H9 (cell line): ENCODE data around the gene CDK14. TPM values are rescaled to one million over a fixed set of nuclear protein-coding genes. Genes with fewer than 3 reads are reported as not detected.

Experiments
- DNase-seq: peaks from one replicate; pipeline ENCODE4 v3.0.0-alpha.2; 2017
- H2AFZ ChIP-seq: one replicate; pipeline ENCODE4 v1.6.1; 2013; ENCODE audit warnings: mild to moderate bottlenecking, low read length, control low read depth, moderate library complexity
- H2AK5ac ChIP-seq: 2 replicates; pipeline ENCODE4 v1.6.1; 2013; ENCODE audit warnings: low read length, control low read depth, mixed read lengths; ENCODE audit not compliant: insufficient read length
- H2BK120ac ChIP-seq: one replicate; pipeline ENCODE4 v1.6.1; 2013; ENCODE audit warnings: low read depth, mild to moderate bottlenecking, low read length, control low read depth, inconsistent platforms; ENCODE audit not compliant: poor library complexity, severe bottlenecking
- H2BK12ac ChIP-seq: 2 replicates; pipeline ENCODE4 v1.6.1; 2013; ENCODE audit warnings: low read length, control low read depth, mixed read lengths, low read depth; ENCODE audit not compliant: insufficient read length
- H2BK15ac ChIP-seq: 2 replicates; pipeline ENCODE4 v1.6.1; 2013; ENCODE audit warnings: low read depth, low read length, control low read depth
- H2BK20ac ChIP-seq: one replicate; pipeline ENCODE4 v1.6.1; 2013; ENCODE audit warnings: low read depth, mild to moderate bottlenecking, low read length, control low read depth, inconsistent platforms; ENCODE audit not compliant: poor library complexity, severe bottlenecking
- H2BK5ac ChIP-seq: 2 replicates; pipeline ENCODE4 v1.6.1; 2013; ENCODE audit warnings: low read length, control low read depth, mixed read lengths; ENCODE audit not compliant: insufficient read length
- H3K14ac ChIP-seq: 2 replicates; pipeline ENCODE4 v1.6.1; 2013; ENCODE audit warnings: low read length, control low read depth; ENCODE audit not compliant: insufficient read depth
- H3K18ac ChIP-seq: 2 replicates; pipeline ENCODE4 v1.6.1; 2013; ENCODE audit warnings: low read depth, mild to moderate bottlenecking, mixed read lengths, low read length, control low read depth; ENCODE audit not compliant: insufficient read length
- H3K23ac ChIP-seq: 2 replicates; pipeline ENCODE4 v1.6.1; 2013; ENCODE audit warnings: low read length, control low read depth, mixed read lengths, low read depth; ENCODE audit not compliant: insufficient read length
- H3K23me2 ChIP-seq: 2 replicates; pipeline ENCODE4 v1.6.1; 2013; ENCODE audit warnings: low read depth, mild to moderate bottlenecking, mixed read lengths, low read length, control low read depth; ENCODE audit not compliant: insufficient read length, poor library complexity, severe bottlenecking
- H3K27ac ChIP-seq: 2 replicates; pipeline ENCODE4 v1.5.1; 2013; ENCODE audit warnings: low read length, control low read depth, mixed read lengths, low read depth; ENCODE audit not compliant: insufficient read length
- H3K27me3 ChIP-seq: 2 replicates; pipeline ENCODE4 v1.6.1; 2013; ENCODE audit warnings: low read length, control low read depth, inconsistent platforms; ENCODE audit not compliant: insufficient read depth
- H3K4ac ChIP-seq: 2 replicates; pipeline ENCODE4 v1.6.1; 2013; ENCODE audit warnings: low read depth, mild to moderate bottlenecking, control low read depth, inconsistent platforms, low read length, moderate library complexity
- H3K4me1 ChIP-seq: 2 replicates; pipeline ENCODE4 v1.6.1; 2013; ENCODE audit warnings: low read length, control low read depth, inconsistent platforms; ENCODE audit not compliant: insufficient read depth
- H3K4me2 ChIP-seq: 2 replicates; pipeline ENCODE4 v1.6.1; 2013; ENCODE audit warnings: low read length, control low read depth, mixed read lengths; ENCODE audit not compliant: insufficient read length, insufficient read depth
- H3K56ac ChIP-seq: 2 replicates; pipeline ENCODE4 v1.6.1; 2013; ENCODE audit warnings: low read depth, mild to moderate bottlenecking, mixed read lengths, low read length, control low read depth; ENCODE audit not compliant: insufficient read length
- H3K79me1 ChIP-seq: 2 replicates; pipeline ENCODE4 v1.6.1; 2013; ENCODE audit warnings: low read depth, mild to moderate bottlenecking, moderate library complexity, low read length, control low read depth, inconsistent platforms; ENCODE audit not compliant: insufficient read depth, poor library complexity, severe bottlenecking
- H3K79me2 ChIP-seq: 2 replicates; pipeline ENCODE4 v1.6.1; 2013; ENCODE audit warnings: low read length, control low read depth, inconsistent platforms; ENCODE audit not compliant: insufficient read depth
- H3K9ac ChIP-seq: 2 replicates; pipeline ENCODE4 v1.6.1; 2013; ENCODE audit warnings: low read length, control low read depth, mixed read lengths; ENCODE audit not compliant: insufficient read length; ENCODE audit errors: extremely low read depth
- H3K9me3 ChIP-seq: one replicate; pipeline ENCODE4 v1.6.1; 2013; ENCODE audit warnings: low read depth, low read length, inconsistent platforms; ENCODE audit not compliant: control insufficient read depth
- H3T11ph ChIP-seq: one replicate; pipeline ENCODE4 v1.6.1; 2013; ENCODE audit warnings: mild to moderate bottlenecking, low read length, control low read depth, inconsistent platforms
- H4K20me1 ChIP-seq: one replicate; pipeline ENCODE4 v1.6.1; 2013; ENCODE audit not compliant: control insufficient read depth, insufficient read length, insufficient read depth
- H4K5ac ChIP-seq: 2 replicates; pipeline ENCODE4 v1.6.1; 2013; ENCODE audit warnings: low read depth, mild to moderate bottlenecking, mixed read lengths, low read length, control low read depth; ENCODE audit not compliant: insufficient read length
- H4K8ac ChIP-seq: replicated peaks from 2 replicates; pipeline ENCODE4 v1.6.1; 2013; ENCODE audit warnings: low read length, control low read depth, mixed read lengths, low read depth; ENCODE audit not compliant: insufficient read length
- H4K91ac ChIP-seq: 2 replicates; pipeline ENCODE4 v1.6.1; 2013; ENCODE audit warnings: low read depth, mild to moderate bottlenecking, moderate library complexity, mixed read lengths, low read length, control low read depth; ENCODE audit not compliant: insufficient read length
- H3K27ac Mint-ChIP-seq, 3 experiments: 2 replicates in 2 of 3; 3 replicates in 1 of 3; pipeline ENCODE4 v1.8.0; 2020 to 2021; ENCODE audit warnings: mixed read lengths in 3 of 3, mild to moderate bottlenecking in 1 of 3, moderate library complexity in 1 of 3
- H3K27me3 Mint-ChIP-seq: 2 replicates; pipeline ENCODE4 v1.8.0; 2021; ENCODE audit warnings: low read depth, mild to moderate bottlenecking, moderate library complexity, mixed read lengths
- H3K36me3 Mint-ChIP-seq, 3 experiments: 2 replicates in 2 of 3; 3 replicates in 1 of 3; pipeline ENCODE4 v1.8.0; 2020 to 2021; ENCODE audit warnings: low read depth in 3 of 3, mixed read lengths in 3 of 3; ENCODE audit not compliant: insufficient read depth in 1 of 3
- H3K4me1 Mint-ChIP-seq, 2 experiments: 2 replicates each; pipeline ENCODE4 v1.8.0; 2020; ENCODE audit warnings: mixed read lengths in 2 of 2
- H3K4me3 Mint-ChIP-seq, 2 experiments: 2 replicates in 1 of 2; 3 replicates in 1 of 2; pipeline ENCODE4 v1.8.0; 2020 to 2021; ENCODE audit warnings: mild to moderate bottlenecking in 2 of 2, mixed read lengths in 2 of 2, moderate library complexity in 1 of 2
- H3K9me3 Mint-ChIP-seq, 2 experiments: 2 replicates in 1 of 2; 3 replicates in 1 of 2; pipeline ENCODE4 v1.8.0; 2020; ENCODE audit warnings: mild to moderate bottlenecking in 2 of 2, mixed read lengths in 2 of 2, moderate library complexity in 1 of 2
- CTCF ChIP-seq: fragments of 200-600 bp; sonication (generic); conservative IDR thresholded peaks from 3 replicates; pipeline ENCODE4 v1.8.0; 2021; ENCODE audit warnings: antibody characterized with exemption, mild to moderate bottlenecking
- WGBS: extraction: QIAGEN DNeasy Blood & Tissue Kit; methylation state at CpG from one replicate; pipeline ENCODE4 v1.1.7; 2013; ENCODE audit warnings: missing lambda C conversion rate, low lambda C conversion rate, mixed read lengths; ENCODE audit not compliant: insufficient read length; ENCODE audit errors: extremely low coverage; 5-methylcytosine and 5-hydroxymethylcytosine counted together
- total RNA-seq: library from RNA; stranded (reverse); gene quantifications from 2 replicates; pipeline ENCODE4 v1.2.1, GENCODE V29; 2021

CDK14 gene
- total RNA-seq, 1 experiment from 2014 or later, result 23.9 TPM

DNA sequence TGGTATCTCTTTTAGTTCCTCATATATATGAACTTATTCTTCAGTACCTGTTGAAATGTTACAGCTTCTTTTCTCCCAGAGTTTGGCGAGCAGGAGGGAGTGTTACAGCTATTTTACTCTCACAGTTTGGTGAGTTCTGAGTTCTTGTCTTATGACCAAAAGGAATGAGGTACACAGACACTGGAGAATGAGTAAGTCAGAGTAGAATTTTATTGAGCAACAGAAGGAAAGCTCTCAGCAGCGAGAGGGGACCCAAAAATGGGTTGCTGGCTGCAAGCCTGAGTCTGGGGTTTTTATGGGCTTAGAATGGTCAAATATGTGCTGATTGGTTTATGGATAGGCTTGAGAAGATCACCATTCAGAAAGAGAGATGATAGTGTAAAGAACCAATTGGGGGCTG is 175.2 kb downstream of the CDK14 start:
- no peak overlapping the region for H2BK120ac ChIP-seq
- no peak overlapping the region for H3T11ph ChIP-seq
- no peaks in the 10 kb centered on the region for H3K23me2 ChIP-seq
- no peak for TF ChIP-seq CTCF
- H3K9ac ChIP-seq, result no peak overlapping the region
- no peaks in the 10 kb centered on the region for H3K79me2 ChIP-seq
- no CpG with 5 or more reads among the region's 2 CpGs for WGBS
- H3K4me3 Mint-ChIP-seq, result no peak overlapping the region
- H3K79me1 ChIP-seq, result no peaks in the 10 kb centered on the region
- H3K4me2 ChIP-seq, result no peak overlapping the region
- H3K27me3 Mint-ChIP-seq, result no peaks in the 10 kb centered on the region
- no peaks in the 10 kb centered on the region for H3K27me3 ChIP-seq
- no peak overlapping the region for H4K91ac ChIP-seq
- no peak overlapping the region for H3K27ac ChIP-seq
- no peak overlapping the region for H2AK5ac ChIP-seq
- H3K9me3 Mint-ChIP-seq, result no peaks in the 10 kb centered on the region; a peak in 1 of 5 replicates
- DNase-seq, result no peak
- no peaks in the 10 kb centered on the region for H3K9me3 ChIP-seq
- no peak overlapping the region for H3K27ac Mint-ChIP-seq
- H3K23ac ChIP-seq, result no peak overlapping the region
- H3K4ac ChIP-seq, result no peak overlapping the region
- H3K36me3 Mint-ChIP-seq, result peaks cover 4 to 7% (median 5%) of the 10 kb centered on the region in 3 experiments; a peak in 5 of 7 replicates
- no peak overlapping the region for H4K8ac ChIP-seq
- no peak overlapping the region for H3K14ac ChIP-seq
- no peak overlapping the region for H2BK15ac ChIP-seq
- no peak overlapping the region for H2AFZ ChIP-seq
- H2BK5ac ChIP-seq, result no peak overlapping the region
- no peak overlapping the region for H2BK20ac ChIP-seq
- no peak overlapping the region for H2BK12ac ChIP-seq
- H3K4me1 ChIP-seq, result no peaks in the 10 kb centered on the region
- H4K5ac ChIP-seq, result no peak overlapping the region
- peaks cover 4 to 7% of the 10 kb centered on the region in 2 experiments; a peak in 3 of 4 replicates for H3K4me1 Mint-ChIP-seq
- H3K18ac ChIP-seq, result no peak overlapping the region
- no peaks in the 10 kb centered on the region for H4K20me1 ChIP-seq
- H3K56ac ChIP-seq, result no peak overlapping the region
